Prostate gland (tissue), 2 donors: ENCODE data around the gene SLC22A14.

ENCODE experiments used
- POLR2A ChIP-seq: fragments of 450-650 bp; IDR thresholded peaks from one replicate; pipeline ENCODE4 v1.6.1; 2016; ENCODE audit warnings: antibody characterized with exemption, mild to moderate bottlenecking
- POLR2AphosphoS5 ChIP-seq: sonication (generic); formaldehyde crosslinking; IDR thresholded peaks from one replicate; pipeline ENCODE4 v1.6.1; 2017; ENCODE audit warnings: antibody characterized with exemption
- TF ChIP-seq, protein P1 (sequence below), 4 experiments: fragments of 200-600 bp in 2 of 4; fragments of 450-650 bp in 2 of 4; sonication (generic) in 2 of 4; IDR thresholded peaks; 1 replicate in 3 of 4; 2 replicates in 1 of 4; pipeline ENCODE4 v1.5.1; 2016 to 2019; ENCODE audit warnings: antibody characterized with exemption in 4 of 4, mild to moderate bottlenecking in 2 of 4, moderate library complexity in 2 of 4

DNA sequence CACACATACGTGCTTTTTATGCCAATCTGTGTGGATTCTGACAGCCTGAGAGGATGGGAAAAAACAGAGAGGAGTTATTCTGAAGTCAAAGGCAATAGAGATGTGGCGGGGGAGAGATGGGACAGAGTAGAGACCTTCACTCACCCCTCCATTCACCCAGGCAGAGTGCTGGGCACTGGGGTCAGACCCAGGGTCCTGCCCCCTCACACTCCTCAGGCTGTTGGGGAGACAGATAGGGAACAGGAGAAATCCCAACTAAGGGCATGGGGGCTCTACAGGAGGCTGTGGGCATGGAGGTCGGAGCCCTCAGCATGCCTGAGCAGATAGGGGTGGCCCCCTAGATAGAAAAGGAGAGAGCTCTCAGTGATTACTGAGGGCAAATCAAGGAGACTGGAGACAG, 30.3 kb downstream of the SLC22A14 start:
- TF ChIP-seq POLR2A (no peak), POLR2AphosphoS5 (no peak)
- TF ChIP-seq, protein P1, sequence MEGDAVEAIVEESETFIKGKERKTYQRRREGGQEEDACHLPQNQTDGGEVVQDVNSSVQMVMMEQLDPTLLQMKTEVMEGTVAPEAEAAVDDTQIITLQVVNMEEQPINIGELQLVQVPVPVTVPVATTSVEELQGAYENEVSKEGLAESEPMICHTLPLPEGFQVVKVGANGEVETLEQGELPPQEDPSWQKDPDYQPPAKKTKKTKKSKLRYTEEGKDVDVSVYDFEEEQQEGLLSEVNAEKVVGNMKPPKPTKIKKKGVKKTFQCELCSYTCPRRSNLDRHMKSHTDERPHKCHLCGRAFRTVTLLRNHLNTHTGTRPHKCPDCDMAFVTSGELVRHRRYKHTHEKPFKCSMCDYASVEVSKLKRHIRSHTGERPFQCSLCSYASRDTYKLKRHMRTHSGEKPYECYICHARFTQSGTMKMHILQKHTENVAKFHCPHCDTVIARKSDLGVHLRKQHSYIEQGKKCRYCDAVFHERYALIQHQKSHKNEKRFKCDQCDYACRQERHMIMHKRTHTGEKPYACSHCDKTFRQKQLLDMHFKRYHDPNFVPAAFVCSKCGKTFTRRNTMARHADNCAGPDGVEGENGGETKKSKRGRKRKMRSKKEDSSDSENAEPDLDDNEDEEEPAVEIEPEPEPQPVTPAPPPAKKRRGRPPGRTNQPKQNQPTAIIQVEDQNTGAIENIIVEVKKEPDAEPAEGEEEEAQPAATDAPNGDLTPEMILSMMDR (IDR thresholded peaks at IDR 0.05) = no peak
